Activated CD8-positive, alpha-beta T cell treated with anti-CD3 and anti-CD28 coated beads for 36 hours (primary cell): Measurements from ENCODE around the gene SEC22A. TPM values are rescaled to one million over a fixed set of nuclear protein-coding genes. Genes with fewer than 3 reads are reported as not detected.

ENCODE experiments used
- ATAC-seq: fragments of 200-7000 bp; cut with Tn5 transposase; one replicate; pipeline ENCODE4 v1.10.0; 2021; ENCODE audit warnings: mild to moderate bottlenecking, moderate library complexity
- CTCF ChIA-PET: fragments of 350-600 bp; sonication (Branson Sonifier 250); formaldehyde crosslinking; loops from one replicate; lab custom pipeline; 2021; ENCODE audit warnings: antibody characterized with exemption; lab: Charles Lee
- POLR2A ChIA-PET: fragments of 350-600 bp; sonication (Branson Sonifier 250); formaldehyde crosslinking; loops from one replicate; lab custom pipeline; 2021; ENCODE audit warnings: antibody characterized with exemption; lab: Charles Lee
- DNase-seq: peaks from one replicate; pipeline ENCODE4 v3.0.0-alpha.2; 2020
- H3K27ac Mint-ChIP-seq: one replicate; pipeline ENCODE4 v1.8.0; 2021; ENCODE audit warnings: mild to moderate bottlenecking, mixed read lengths
- H3K27me3 Mint-ChIP-seq: one replicate; pipeline ENCODE4 v1.8.0; 2021; ENCODE audit warnings: mixed read lengths
- H3K36me3 Mint-ChIP-seq: one replicate; pipeline ENCODE4 v1.8.0; 2021; ENCODE audit warnings: low read depth, mixed read lengths
- H3K4me1 Mint-ChIP-seq: one replicate; pipeline ENCODE4 v1.8.0; 2021; ENCODE audit warnings: low read depth, mixed read lengths
- H3K4me3 Mint-ChIP-seq: one replicate; pipeline ENCODE4 v1.8.0; 2021; ENCODE audit warnings: mild to moderate bottlenecking, moderate library complexity, mixed read lengths
- H3K9me3 Mint-ChIP-seq: one replicate; pipeline ENCODE4 v1.8.0; 2021; ENCODE audit warnings: mixed read lengths
- CTCF ChIP-seq: fragments of 200-600 bp; IDR thresholded peaks from one replicate; pipeline ENCODE4 v1.8.0; 2022; ENCODE audit warnings: antibody characterized with exemption, mild to moderate bottlenecking
- intact Hi-C: fragments of 100-400 bp; cut with micrococcal nuclease; formaldehyde crosslinking; loops from one replicate; pipeline ENCODE4 v1.10.0; 2022
- total RNA-seq, 2 experiments: library from RNA; stranded (reverse); gene quantifications; one replicate each; pipeline ENCODE4 v1.2.3, GENCODE V29; 2021

SEC22A gene
- total RNA-seq, 2 experiments from 2014 or later, result 13.7 to 14.3 TPM

GRCh38 chr3:123282461-123282860, 80.7 kb downstream of the SEC22A start:
- POLR2A ChIA-PET, result no interaction called here
- no peak for ATAC-seq
- Mint-ChIP-seq H3K27ac (no peak overlapping the region), H3K36me3 (peaks cover 1% of the 10 kb centered on the region), H3K27me3 (no peaks in the 10 kb centered on the region), H3K4me1 (no peaks in the 10 kb centered on the region), H3K4me3 (no peak overlapping the region), H3K9me3 (no peaks in the 10 kb centered on the region)
- DNase-seq, result no peak
- CTCF ChIA-PET, result no interaction called here
- intact Hi-C loops, result no loop called here
- no peak for TF ChIP-seq CTCF

- no peak for TF ChIP-seq CTCF
- Mint-ChIP-seq H3K4me1 (no peaks in the 10 kb centered on the region), H3K4me3 (no peak overlapping the region), H3K9me3 (no peaks in the 10 kb centered on the region), H3K36me3 (peaks cover 1% of the 10 kb centered on the region), H3K27ac (no peak overlapping the region), H3K27me3 (no peaks in the 10 kb centered on the region)
- intact Hi-C loops, result no loop called here
- ChIA-PET POLR2A (no interaction called here), CTCF (no interaction called here)
- ATAC-seq, result no peak
- no peak for DNase-seq
These were observed 81.3 kb downstream of the SEC22A start for GRCh38 chr3:123283074-123283473.

- Mint-ChIP-seq H3K36me3 (peaks cover 1% of the 10 kb centered on the region), H3K4me1 (no peaks in the 10 kb centered on the region), H3K27ac (no peak overlapping the region), H3K4me3 (no peak overlapping the region), H3K9me3 (no peaks in the 10 kb centered on the region), H3K27me3 (no peaks in the 10 kb centered on the region)
- ATAC-seq, result no peak
- POLR2A ChIA-PET, result no interaction called here
- intact Hi-C loops, result no loop called here
- no peak for DNase-seq
- no peak for TF ChIP-seq CTCF
- CTCF ChIA-PET, result no interaction called here
These were observed 82.1 kb downstream of the SEC22A start for GRCh38 chr3:123283657-123284398.

GRCh38 chr3:123284399-123285010, 82.8 kb downstream of the SEC22A start:
- ChIA-PET POLR2A (no interaction called here), CTCF (no interaction called here)
- Mint-ChIP-seq H3K27me3 (no peaks in the 10 kb centered on the region), H3K36me3 (peaks cover 1% of the 10 kb centered on the region), H3K4me3 (no peak overlapping the region), H3K27ac (no peak overlapping the region), H3K4me1 (no peaks in the 10 kb centered on the region), H3K9me3 (no peaks in the 10 kb centered on the region)
- intact Hi-C loops, result no loop called here
- no peak for ATAC-seq
- no peak for DNase-seq
- no peak for TF ChIP-seq CTCF

- POLR2A ChIA-PET, result no interaction called here
- Mint-ChIP-seq H3K4me1 (no peaks in the 10 kb centered on the region), H3K9me3 (no peaks in the 10 kb centered on the region), H3K27ac (no peak overlapping the region), H3K36me3 (peaks cover 1% of the 10 kb centered on the region), H3K27me3 (no peaks in the 10 kb centered on the region), H3K4me3 (no peak overlapping the region)
- DNase-seq (no peak), ATAC-seq (no peak)
- intact Hi-C loops, result no loop called here
- CTCF ChIA-PET, result interaction anchor here (1.5 kb wide), 1 partner anchor 17 kb away, joined by 4 read pairs; no protein-coding TSS in a partner anchor
- TF ChIP-seq CTCF, result no peak
These were observed 83.3 kb downstream of the SEC22A start for GRCh38 chr3:123285066-123285465.
